Vein endothelial cell (primary cell): ENCODE measurements around the gene CTNNBIP1. TPM values are rescaled to one million over a fixed set of nuclear protein-coding genes. Genes with fewer than 3 reads are reported as not detected.

Experiments
- total RNA-seq: library from RNA; depleted of rRNA; stranded (reverse); fragments of >200 nt; gene quantifications from 2 replicates; pipeline ENCODE4 v1.2.3, GENCODE V29; 2012

CTNNBIP1 gene, protein sequence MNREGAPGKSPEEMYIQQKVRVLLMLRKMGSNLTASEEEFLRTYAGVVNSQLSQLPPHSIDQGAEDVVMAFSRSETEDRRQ
- 42.5 and 49.5 TPM in 2 replicates for total RNA-seq

DNA sequence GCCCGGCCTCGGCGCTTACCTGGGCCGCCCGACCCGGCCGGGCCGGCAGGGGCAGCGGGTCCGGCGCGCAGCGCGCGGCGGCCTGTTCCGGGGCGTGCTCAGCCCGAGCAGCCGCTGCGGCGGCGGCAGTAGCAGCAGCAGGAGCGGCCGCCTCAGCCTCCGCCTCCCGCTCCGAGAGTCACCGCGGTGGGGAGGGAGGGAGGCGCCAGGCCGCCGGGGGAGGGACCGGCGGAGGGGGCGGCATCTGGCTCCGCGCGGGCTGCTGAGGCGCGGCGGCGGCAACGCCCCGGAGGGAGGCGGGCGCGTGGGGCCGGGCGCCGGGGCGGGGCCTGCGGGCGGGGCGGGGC is at the start of gene CTNNBIP1:
CTNNBIP1 (minus strand) TSS at position 194 of the 347 bp plus-strand sequence. CDS start 38,205 bp downstream, outside the sequence.

DNA sequence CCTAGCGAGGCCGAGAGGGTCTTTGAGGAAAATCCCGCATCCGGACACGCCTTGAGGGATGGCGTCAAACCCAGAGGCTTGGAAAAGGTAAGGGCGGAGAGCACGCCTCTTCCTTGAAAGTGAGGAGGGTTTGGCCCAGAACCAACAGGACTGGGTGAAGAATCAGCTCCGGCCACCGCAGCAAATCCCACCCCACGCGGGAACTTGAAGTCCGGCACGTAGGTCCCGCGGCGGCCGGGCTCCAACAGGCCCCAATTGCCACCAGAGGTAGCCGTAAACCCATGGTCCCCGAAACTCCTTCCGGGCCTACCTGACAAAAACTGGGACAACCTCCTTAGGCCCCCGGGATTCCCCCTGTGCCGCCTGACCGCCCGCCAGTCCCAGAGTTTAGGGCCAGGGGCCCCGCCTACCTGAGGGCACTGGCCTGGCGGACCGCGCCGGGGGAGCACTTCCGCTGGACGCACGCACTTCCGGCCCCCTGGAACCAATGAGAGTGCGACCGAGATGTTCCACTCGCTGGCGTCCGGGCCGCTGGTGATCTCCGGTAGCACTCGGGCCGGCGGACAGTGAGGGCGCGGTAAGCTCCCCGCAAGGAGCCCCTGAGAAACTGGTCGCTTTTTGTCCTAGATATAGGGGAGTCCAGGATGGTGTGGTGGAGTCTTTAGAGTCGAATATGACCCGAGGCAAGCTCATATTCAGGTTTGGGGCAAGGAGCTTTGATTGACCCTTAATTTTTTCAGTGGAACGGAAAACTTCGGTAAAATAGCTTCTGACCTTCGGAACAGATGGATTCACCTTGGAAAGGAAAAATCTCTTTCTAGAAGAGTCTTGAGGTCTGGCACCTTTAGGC is 33.1 kb upstream of the CTNNBIP1 start, which contains the start of the genes LZIC and NMNAT1:
LZIC (minus strand) TSS at position 453 of the 850 bp plus-strand sequence. CDS start 6,772 bp downstream, outside the sequence.
NMNAT1 (plus strand) TSS at position 537 of the 850 bp plus-strand sequence. CDS start 28,599 bp downstream, outside the sequence.

DNA sequence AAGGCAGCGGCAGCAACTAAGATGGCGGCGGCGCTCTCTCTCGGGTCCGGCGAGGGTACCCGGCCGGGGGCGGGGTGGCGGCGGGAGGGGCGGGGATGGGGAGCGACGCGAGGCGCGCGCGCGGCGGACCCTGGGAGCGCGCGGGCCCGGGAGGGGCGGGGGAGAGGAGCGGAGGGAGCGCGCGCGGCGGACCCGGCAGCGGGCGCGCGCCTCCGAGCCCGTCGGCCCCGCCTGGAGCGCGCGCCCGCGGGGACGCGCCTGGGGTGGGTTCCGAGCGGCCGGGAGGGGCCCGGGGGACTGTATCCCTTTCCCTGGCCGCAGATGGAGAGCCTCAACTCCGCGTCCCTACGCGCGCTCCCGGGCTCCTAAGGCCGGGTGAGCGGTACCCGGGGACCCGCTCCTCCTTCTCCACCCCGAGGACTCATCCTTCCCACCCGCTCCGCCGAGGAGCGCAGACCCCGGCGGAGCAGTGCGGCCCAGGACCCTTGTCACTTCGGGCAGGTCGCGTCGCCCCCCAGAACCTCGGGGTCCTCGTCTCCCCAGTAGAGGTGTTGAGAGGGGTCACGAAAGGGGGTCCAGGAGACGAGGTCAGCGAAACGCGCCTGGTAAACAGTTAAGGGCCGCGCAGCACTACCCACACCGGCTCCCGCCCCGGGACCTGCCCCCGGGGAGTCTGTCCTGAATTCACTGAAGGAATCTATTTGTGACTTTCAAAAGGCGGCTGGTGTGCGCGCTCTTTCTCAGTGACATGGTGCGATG is 85.9 kb downstream of the CTNNBIP1 start, which contains the start of gene CLSTN1:
CLSTN1 (minus strand) TSS at position 23 of the 759 bp plus-strand sequence. CDS start 232 bp downstream, outside the sequence.

Other genes starting within 250 kb of the CTNNBIP1 start
- 84.9 and 92.4 TPM in 2 replicates for gene CLSTN1, start 86.3 kb downstream of the CTNNBIP1 start, total RNA-seq
- gene LZIC, start 33.1 kb upstream of the CTNNBIP1 start, total RNA-seq: 25.5 and 33.0 TPM in 2 replicates
- 8.5 and 12.7 TPM in 2 replicates for gene NMNAT1, start 33.2 kb upstream of the CTNNBIP1 start, total RNA-seq
- gene RBP7, start 87.0 kb upstream of the CTNNBIP1 start, total RNA-seq: not detected in 2 replicates
- gene UBE4B, start 122.7 kb upstream of the CTNNBIP1 start, total RNA-seq: 49.5 and 49.6 TPM in 2 replicates